CD4-positive, alpha-beta T cell treated with Interleukin-4 for 4 hours (primary cell): ENCODE data around the gene MUS81.
"Not testable (repeated sequence)": the region's sequence is repeated elsewhere in the genome, so short reads cannot be mapped to it uniquely, and the experiment has no call there.

ENCODE experiments used
- DNase-seq: peaks from one replicate; pipeline ENCODE4 v3.0.0-alpha.2; 2020

Gene MUS81, protein sequence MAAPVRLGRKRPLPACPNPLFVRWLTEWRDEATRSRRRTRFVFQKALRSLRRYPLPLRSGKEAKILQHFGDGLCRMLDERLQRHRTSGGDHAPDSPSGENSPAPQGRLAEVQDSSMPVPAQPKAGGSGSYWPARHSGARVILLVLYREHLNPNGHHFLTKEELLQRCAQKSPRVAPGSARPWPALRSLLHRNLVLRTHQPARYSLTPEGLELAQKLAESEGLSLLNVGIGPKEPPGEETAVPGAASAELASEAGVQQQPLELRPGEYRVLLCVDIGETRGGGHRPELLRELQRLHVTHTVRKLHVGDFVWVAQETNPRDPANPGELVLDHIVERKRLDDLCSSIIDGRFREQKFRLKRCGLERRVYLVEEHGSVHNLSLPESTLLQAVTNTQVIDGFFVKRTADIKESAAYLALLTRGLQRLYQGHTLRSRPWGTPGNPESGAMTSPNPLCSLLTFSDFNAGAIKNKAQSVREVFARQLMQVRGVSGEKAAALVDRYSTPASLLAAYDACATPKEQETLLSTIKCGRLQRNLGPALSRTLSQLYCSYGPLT

GRCh38 chr11:65860278-65861164 lies at the start of gene MUS81:
Gene MUS81, plus strand, starts transcription at chr11:65860433. Its CDS starts 321 bp downstream, at chr11:65860754.
- DNase-seq: peak; percentile 96

GRCh38 chr11:65811764-65812475 lies 48.3 kb upstream of the MUS81 start:
- DNase-seq: no peak

DNA sequence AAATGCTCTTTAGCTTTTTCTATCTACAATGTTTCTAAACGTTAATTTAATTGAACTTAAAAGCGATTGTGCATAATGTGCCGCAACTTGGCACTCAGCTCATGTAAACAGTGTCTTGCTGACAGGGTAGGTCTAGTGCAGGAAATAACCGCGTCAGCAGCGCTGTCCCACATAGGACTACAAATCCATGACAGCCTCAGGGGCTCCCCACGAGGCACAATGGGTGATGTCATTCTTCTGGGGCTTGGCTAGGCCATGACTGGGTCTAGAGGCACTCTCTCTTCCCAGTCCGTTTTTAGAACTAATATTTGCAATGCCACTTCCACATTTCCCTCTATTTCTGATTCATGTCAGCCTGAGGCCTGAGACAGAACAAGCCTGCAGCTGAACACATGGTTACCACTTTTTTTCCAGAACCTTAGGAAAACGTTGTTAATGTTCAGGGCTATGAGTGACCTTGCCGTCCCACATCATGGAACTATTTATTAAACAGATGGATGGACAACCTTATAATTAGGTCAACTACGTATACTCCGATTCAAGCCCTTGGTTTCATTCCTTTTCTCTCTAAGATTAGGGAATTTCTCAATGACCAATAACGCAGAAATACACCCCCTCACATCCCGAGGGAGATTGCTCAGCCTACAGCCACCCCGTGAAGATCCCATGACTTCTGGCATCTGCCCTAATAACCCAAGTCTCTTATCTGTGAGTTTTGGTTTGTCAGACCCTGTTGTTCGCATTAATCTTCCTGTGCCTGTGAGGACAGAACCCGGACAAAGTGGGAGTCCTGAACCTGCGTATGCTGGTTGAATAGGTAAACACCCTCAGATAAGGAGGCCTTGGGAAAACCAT lies 45.9 kb upstream of the MUS81 start:
- no peak for DNase-seq

- DNase-seq: no peak
Observed at GRCh38 chr11:65814986-65815565, 45.2 kb upstream of the MUS81 start.

GRCh38 chr11:65816696-65817095 lies 43.5 kb upstream of the MUS81 start:
- DNase-seq: no peak

DNA sequence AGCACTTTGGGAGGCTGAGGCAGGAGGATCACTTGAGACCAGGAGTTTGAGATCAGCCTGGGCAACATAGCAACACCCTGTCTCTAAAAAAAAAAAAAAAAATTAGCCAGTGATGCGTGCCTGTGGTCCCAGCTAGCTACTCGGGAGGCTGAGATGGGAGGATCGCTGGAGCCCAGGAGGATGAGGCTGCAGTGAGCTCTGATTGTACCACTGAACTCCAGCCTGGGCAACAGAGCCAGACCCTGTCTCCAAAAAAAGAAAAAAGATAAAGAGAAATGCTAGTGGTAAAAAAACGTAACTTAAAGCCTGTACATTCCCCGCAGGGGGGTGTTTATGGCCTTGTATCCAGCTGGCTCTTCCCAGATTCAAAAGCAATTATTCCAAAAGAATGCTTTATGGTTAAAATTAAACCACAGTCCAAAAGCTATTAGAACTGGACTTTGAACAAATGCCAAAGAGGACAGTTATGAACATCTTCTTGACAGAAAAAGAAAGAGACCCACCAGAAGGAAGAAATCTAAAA lies 42.9 kb upstream of the MUS81 start:
- no peak for DNase-seq

GRCh38 chr11:65817835-65818680 lies 42.2 kb upstream of the MUS81 start:
- peak; percentile 82 for DNase-seq

DNA sequence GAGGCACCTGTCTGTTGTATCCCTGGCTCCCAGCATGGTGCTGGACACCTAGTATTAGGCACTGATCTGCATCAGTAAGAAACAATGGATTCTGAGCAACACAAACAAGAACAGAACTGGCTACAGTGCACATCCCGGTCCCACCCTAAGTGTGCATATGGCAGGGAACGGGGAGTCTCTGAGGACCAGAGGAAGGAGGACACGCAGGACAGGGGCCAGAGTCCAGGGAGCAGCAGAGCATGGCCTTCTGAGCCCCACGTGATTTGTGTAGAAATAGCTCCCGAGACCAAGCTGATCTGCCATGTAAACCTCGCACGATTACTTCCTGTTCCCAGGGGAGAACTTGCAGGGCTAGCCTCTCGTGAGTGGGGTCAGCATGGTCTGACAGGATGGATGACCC lies 39.1 kb upstream of the MUS81 start:
- no peak for DNase-seq

- no peak for DNase-seq
Observed at GRCh38 chr11:65822776-65823528, 37.3 kb upstream of the MUS81 start.

DNA sequence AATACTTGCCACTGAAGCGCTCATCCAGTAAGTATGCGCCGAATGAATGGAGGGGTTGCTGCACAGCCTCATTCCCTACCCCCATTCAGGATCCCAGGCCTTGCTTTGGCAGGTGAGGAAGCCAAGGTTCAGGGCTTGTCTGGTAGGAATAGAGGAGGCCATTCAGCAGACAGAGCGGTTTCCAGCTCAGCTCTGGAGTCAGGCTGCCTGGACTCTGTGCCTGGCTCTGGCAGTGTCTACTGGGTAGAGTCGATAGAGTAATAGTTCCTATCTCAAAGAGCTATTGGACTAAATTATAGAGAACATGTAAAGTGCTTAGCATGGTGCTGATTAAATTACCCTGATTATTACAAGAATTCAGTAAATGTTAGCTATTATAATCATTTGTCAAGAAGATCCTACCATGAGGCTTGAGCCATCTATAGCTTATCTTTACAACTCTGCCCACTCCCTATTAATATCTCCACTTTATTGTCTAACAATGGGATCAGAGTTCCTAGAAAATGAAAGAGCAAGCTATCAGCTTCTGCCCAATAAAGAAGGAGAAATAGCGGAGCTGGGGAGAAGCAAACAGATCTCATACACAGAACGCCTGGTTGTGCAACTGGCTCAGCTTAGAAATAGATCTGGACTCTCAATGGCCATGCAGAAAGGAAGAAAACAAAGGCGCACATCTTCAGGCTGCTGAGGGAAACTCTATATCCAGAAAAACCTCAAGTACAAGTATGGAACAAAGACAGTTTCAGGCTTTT lies 33.1 kb upstream of the MUS81 start:
- no peak for DNase-seq

GRCh38 chr11:65829459-65829858 lies 30.8 kb upstream of the MUS81 start:
- DNase-seq: no peak

DNA sequence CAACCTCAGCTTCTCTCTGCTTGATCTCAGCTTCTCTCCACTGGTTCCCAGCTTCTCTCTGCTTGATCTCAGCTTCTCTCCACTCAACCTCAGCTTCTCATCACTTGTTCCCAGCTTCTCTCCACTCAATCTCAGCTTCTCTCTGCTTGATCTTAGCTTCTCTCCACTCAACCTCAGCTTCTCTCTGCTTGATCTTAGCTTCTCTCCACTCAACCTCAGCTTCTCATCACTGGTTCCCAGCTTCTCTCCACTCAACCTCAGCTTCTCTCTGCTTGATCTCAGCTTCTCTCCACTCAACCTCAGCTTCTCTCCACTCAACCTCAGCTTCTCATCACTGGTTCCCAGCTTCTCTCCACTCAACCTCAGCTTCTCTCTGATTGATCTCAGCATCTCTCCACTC lies 28.0 kb upstream of the MUS81 start:
- not testable (repeated sequence) for DNase-seq

DNA sequence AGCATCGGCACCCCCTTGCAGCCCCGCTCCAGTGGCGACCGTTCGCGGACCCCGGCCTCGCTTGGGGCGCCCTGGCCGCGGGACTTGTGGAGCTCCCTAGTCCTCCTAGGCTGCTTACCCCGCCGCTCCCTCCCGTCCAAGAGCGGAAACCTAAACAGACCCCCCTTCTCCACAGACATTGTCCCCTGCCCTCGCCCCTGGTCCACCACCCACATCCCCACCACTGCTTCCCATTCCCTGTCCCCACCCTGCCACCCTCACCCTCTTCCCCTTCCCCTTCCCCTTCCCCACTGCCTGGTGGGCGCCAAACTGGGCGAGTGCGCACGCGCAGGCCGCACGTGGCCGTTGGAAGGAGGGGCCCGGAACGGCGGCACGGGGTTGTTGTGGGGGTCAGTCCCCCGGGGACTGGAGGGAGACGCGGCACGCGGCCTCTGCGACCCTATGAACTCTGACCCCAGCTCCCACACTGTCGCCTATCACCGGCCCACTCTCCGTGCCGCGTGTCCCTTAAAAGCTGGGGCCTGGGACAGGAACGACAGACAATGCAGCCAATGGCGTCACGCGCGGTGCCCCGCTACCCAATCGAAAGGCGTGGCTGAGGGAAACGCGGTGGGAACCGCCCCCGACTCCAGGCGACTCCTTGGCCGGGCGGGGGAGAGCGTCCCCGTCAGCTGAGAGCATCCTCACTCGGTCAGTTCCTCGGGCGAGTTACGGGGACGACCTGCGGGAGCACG lies 26.8 kb upstream of the MUS81 start, which contains the start of gene SNX32:
Gene SNX32, plus strand, starts transcription at position 667 of the 734 bp plus-strand sequence. CDS start 103 bp downstream, outside the sequence.
- DNase-seq: peak; percentile 92

DNA sequence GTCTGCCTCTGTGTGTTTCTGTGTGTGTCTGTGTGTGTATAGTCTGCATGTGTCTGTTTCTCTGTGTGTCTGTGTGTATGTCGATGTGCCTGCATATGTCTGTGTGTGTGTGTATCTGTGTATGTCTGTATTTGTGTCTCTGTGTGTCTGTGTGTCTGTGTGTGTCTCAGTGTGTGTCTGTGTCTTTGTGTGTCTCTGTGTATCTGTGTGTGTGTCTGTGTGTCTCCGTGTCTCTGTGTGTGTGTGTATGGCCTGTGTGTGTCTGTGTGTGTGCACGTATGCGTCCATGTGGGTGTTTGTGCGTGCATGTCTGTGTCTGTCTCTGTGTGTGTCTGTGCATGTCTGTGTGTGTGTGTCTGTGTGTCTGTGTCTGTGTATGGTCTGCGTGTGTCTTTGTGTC lies 26.0 kb upstream of the MUS81 start:
- DNase-seq: no peak

- DNase-seq: no peak
Observed at GRCh38 chr11:65842144-65842543, 18.1 kb upstream of the MUS81 start.

DNA sequence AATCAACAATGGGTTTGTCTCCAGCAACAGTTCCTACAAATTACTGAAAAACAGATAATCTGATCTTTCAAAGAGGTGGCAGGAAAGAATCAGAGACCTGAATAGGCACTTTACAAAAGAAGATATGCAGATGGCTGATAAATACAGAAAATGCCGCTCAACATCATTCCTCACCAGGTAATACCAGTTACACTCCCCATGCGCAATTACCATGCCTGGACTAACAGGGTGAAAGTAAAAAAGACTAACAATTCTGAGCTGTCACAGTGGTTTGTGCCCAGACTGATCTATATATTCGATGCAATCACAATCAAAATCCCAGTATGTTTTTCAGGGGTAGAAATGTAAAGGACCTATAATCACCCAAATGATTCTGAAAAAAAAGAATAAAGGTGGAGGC lies 16.4 kb upstream of the MUS81 start:
- DNase-seq: no peak

- no peak for DNase-seq
Observed at GRCh38 chr11:65844231-65844872, 15.9 kb upstream of the MUS81 start.
